ENCODE data around the gene IFT20. TPM values are rescaled to one million over a fixed set of nuclear protein-coding genes. Genes with fewer than 3 reads are reported as not detected.

Gene IFT20
- total RNA-seq, 2 donors from 2014 or later: 37.9 to 42.2 TPM

DNA sequence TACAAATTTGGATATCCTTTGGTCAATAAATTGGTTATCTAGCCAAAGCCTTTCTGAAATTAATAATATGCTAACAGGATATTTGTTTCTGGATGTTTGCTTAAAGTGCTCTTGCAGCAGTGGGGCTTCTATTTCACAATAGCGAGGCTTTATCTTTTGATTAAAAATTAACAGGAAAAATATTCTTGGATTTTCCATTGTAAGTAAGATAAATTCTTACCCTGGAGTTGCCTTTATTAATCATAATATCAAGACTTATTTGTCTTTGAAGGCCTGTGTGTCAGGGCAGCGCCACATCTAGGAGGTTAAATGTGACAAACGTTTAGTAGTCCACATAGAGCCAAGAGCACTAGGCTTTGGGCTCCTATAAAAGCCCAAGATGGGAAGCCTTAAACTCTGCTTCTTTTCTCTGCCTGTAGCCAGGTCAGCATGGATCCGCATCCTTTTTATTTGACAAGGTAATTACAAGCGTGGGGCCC, 11.0 kb downstream of the IFT20 start:
- H3K4me1 ChIP-seq: peaks cover 73% of the 10 kb centered on the region
- intact Hi-C loops (cut with DNase I): no loop called here
- no peaks in the 10 kb centered on the region for H3K27me3 ChIP-seq
- peak overlapping the region; percentile 55 to 95 (median 70) for H3K27ac ChIP-seq
- no peak for TF ChIP-seq POLR2A (IDR thresholded peaks at IDR 0.05)
- TF ChIP-seq CTCF (IDR thresholded peaks at IDR 0.05): no peak
- peaks cover 4 to 9% of the 10 kb centered on the region in 2 donors for H3K36me3 ChIP-seq (replicated peaks in 1 of 2; ENCODE audit: insufficient read depth in 1 of 2, low read depth in 2 of 2)
- 14 to 15% methylated on average over 5 of the region's 5 CpGs for WGBS, 2 donors
- DNase-seq (peak in 3 of 4 donors; percentile 47 to 60 (median 50)), ATAC-seq (peak; percentile 73)
- H3K4me3 ChIP-seq: no peak overlapping the region
- no peaks in the 10 kb centered on the region for H3K9me3 ChIP-seq

- WGBS, 2 donors: 32% methylated on average over 8 of the region's 8 CpGs
- Histone ChIP-seq H3K27me3 (no peaks in the 10 kb centered on the region), H3K4me3 (peak overlapping the region; percentile 12 to 14), H3K4me1 (peaks cover 81% of the 10 kb centered on the region), H3K27ac (peak overlapping the region; percentile 89 to 95 (median 89)), H3K9me3 (no peaks in the 10 kb centered on the region), H3K36me3 (replicated peaks in 1 of 2; ENCODE audit: insufficient read depth in 1 of 2, low read depth in 2 of 2) (no peaks in the 10 kb centered on the region)
- TF ChIP-seq CTCF (IDR thresholded peaks at IDR 0.05) (no peak), POLR2A (IDR thresholded peaks at IDR 0.05) (no peak)
- intact Hi-C loops (cut with DNase I): no loop called here
- ATAC-seq (no peak), DNase-seq (no peak)
Measured at GRCh38 chr17:28320215-28321061, 14.8 kb downstream of the IFT20 start.

GRCh38 chr17:28319598-28319935, 15.7 kb downstream of the IFT20 start:
- no peaks in the 10 kb centered on the region for H3K9me3 ChIP-seq
- ATAC-seq: no peak
- peak overlapping the region; percentile 12 to 14 for H3K4me3 ChIP-seq
- WGBS, 2 donors: 2 to 3% methylated on average over 7 of the region's 7 CpGs
- intact Hi-C loops (cut with DNase I): no loop called here
- peak in 1 of 4 donors; percentile 53 for DNase-seq
- TF ChIP-seq CTCF (IDR thresholded peaks at IDR 0.05) (no peak), POLR2A (IDR thresholded peaks at IDR 0.05) (no peak)
- H3K27ac ChIP-seq: peak overlapping the region; percentile 89 to 95 (median 89)
- H3K36me3 ChIP-seq (replicated peaks in 1 of 2; ENCODE audit: insufficient read depth in 1 of 2, low read depth in 2 of 2): no peaks in the 10 kb centered on the region
- no peaks in the 10 kb centered on the region for H3K27me3 ChIP-seq
- peaks cover 72% of the 10 kb centered on the region for H3K4me1 ChIP-seq

DNA sequence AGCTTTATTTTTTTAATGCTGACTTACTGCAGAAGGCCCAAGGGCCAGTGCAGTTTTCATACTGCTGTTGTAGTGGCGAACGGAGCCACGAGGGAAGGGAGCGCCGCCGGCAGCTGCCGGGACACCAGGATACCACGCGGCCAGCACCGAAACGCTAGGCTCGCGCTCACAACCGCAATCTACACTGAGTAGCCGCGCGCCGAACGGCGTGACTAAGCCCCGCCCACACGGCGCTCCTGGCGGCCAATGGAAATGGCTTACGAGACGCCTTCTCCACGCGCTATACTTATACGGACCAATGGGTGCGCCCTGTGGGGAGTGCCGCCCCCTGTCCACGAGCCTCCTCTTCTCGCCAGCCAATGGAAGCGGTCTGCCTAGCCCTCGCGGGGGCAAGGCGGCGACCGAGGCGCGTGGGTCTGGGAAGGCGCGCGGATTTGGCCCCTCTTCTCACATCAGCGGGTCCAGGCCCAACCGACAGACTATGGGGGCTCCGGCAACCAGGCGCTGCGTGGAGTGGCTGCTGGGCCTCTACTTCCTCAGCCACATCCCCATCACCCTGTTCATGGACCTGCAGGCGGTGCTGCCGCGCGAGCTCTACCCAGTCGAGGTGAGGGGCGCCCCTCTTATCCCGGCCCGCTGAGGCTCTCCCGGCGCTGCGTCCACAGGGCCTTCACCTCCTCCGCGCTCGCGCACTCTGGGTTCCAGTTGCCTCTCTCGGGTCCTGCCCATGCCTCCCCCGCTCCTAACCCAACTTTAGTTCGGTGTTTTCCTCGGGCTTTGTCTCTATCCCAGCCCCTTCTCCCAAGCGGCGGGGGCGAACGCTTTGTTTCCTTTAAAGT, 16.3 kb downstream of the IFT20 start, which contains the start of gene TMEM97:
Gene TMEM97, plus strand, starts transcription at position 442 of the 839 bp plus-strand sequence. Its CDS starts 40 bp downstream, at position 482.
- WGBS, 2 donors: 0 to 1% methylated on average over 19 to 72 of the region's 72 CpGs
- peak within 1 kb of the TSS; percentile 12 to 14 for H3K4me3 ChIP-seq
- no peaks in the 10 kb centered on the region for H3K27me3 ChIP-seq
- DNase-seq: peak; percentile 98 to 99 (median 98)
- no peaks in the 10 kb centered on the region for H3K36me3 ChIP-seq (replicated peaks in 1 of 2; ENCODE audit: insufficient read depth in 1 of 2, low read depth in 2 of 2)
- peaks cover 68% of the 10 kb centered on the region for H3K4me1 ChIP-seq
- no peaks in the 10 kb centered on the region for H3K9me3 ChIP-seq
- intact Hi-C loops (cut with DNase I): no loop called here
- TF ChIP-seq POLR2A (IDR thresholded peaks at IDR 0.05) (peak; percentile 86 to 93 (median 89)), CTCF (IDR thresholded peaks at IDR 0.05) (peak in 2 of 7 experiments; percentile 17 to 25)
- H3K27ac ChIP-seq: peak within 1 kb of the TSS; percentile 89 to 95 (median 89)
- ATAC-seq: peak; percentile 98

Data from body of pancreas (tissue), 4 donors.